ENCODE measurements around the gene COLEC12. TPM values are rescaled to one million over a fixed set of nuclear protein-coding genes. Genes with fewer than 3 reads are reported as not detected.
"Not testable (repeated sequence)": the region's sequence is repeated elsewhere in the genome, so short reads cannot be mapped to it uniquely, and the experiment has no call there.

The COLEC12 gene
- total RNA-seq, 1 experiment from 2014 or later = not detected

DNA sequence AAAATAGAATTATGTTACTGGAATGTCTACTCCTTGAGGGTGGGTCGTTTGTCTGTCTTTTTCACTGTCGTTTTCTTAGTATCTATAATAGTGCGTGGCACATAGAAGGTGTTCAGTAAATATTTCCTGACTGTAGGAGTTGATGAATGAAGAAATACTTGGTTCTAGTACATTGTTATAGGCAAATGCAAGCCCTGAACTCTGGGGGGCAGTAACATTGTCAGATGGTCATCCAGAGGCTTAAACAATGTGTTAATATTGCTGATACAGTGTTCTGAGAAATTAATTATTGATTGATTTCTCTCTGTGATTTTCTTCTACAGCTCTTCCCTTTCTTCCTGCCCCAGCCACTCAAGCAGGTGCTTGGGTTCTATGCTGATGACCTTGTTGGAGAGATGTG is 208.2 kb downstream of the COLEC12 start:
- Histone ChIP-seq H3K79me2 (ENCODE audit: low read depth) (no peaks in the 10 kb centered on the region), H3K4me2 (no peak overlapping the region), H4K20me1 (ENCODE audit: insufficient read depth) (no peaks in the 10 kb centered on the region), H3K9me2 (ENCODE audit: insufficient read depth) (no peaks in the 10 kb centered on the region), H3F3A (ENCODE audit: insufficient read depth, low read depth) (no peaks in the 10 kb centered on the region), H3K4me3 (no peak overlapping the region), H3K27ac (no peak overlapping the region), H3K9me3 (ENCODE audit: insufficient read depth, low read depth) (0 out of 2 replicates have a peak, but pooled peaks cover 3% of the 10 kb centered on the region), H2AFZ (no peak overlapping the region), H3K4me1 (replicated peaks; ENCODE audit: insufficient read depth) (no peaks in the 10 kb centered on the region), H3K36me3 (ENCODE audit: low read depth) (no peaks in the 10 kb centered on the region), H3K27me3 (ENCODE audit: insufficient read depth, low read depth) (peaks cover 92% of the 10 kb centered on the region)
- POLR2A ChIA-PET (ENCODE audit: unreplicated experiment) = no interaction called here
- no peak for TF ChIP-seq EZH2 (IDR thresholded peaks at IDR 0.05; ENCODE audit: low read depth)
- TF ChIP-seq, protein P1, sequence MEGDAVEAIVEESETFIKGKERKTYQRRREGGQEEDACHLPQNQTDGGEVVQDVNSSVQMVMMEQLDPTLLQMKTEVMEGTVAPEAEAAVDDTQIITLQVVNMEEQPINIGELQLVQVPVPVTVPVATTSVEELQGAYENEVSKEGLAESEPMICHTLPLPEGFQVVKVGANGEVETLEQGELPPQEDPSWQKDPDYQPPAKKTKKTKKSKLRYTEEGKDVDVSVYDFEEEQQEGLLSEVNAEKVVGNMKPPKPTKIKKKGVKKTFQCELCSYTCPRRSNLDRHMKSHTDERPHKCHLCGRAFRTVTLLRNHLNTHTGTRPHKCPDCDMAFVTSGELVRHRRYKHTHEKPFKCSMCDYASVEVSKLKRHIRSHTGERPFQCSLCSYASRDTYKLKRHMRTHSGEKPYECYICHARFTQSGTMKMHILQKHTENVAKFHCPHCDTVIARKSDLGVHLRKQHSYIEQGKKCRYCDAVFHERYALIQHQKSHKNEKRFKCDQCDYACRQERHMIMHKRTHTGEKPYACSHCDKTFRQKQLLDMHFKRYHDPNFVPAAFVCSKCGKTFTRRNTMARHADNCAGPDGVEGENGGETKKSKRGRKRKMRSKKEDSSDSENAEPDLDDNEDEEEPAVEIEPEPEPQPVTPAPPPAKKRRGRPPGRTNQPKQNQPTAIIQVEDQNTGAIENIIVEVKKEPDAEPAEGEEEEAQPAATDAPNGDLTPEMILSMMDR (conservative IDR thresholded peaks at IDR 0.05) = no peak; the same call in 1 of the 2 replicates
- CTCF ChIA-PET = no interaction called here
- no peak for DNase-seq
- intact Hi-C loops (cut with micrococcal nuclease; ENCODE audit: unreplicated experiment) = no loop called here
- BruUV-seq (replicated peaks) = no TSS peak

- POLR2A ChIA-PET (ENCODE audit: unreplicated experiment); H3K36me3 ChIP-seq (ENCODE audit: low read depth); H3K4me2 ChIP-seq; H3K27ac ChIP-seq; DNase-seq; H3F3A ChIP-seq (ENCODE audit: insufficient read depth, low read depth); H3K9me2 ChIP-seq (ENCODE audit: insufficient read depth); H3K4me1 ChIP-seq (replicated peaks; ENCODE audit: insufficient read depth); H3K9me3 ChIP-seq (ENCODE audit: insufficient read depth, low read depth); H3K79me2 ChIP-seq (ENCODE audit: low read depth); CTCF ChIA-PET; H3K4me3 ChIP-seq; H2AFZ ChIP-seq; H4K20me1 ChIP-seq (ENCODE audit: insufficient read depth); BruUV-seq (replicated peaks): not testable (repeated sequence)
- intact Hi-C loops (cut with micrococcal nuclease; ENCODE audit: unreplicated experiment) = loop anchor here (5.0 kb wide), 1 partner anchor 327 kb away; no protein-coding TSS in a partner anchor
- peaks cover 81% of the 10 kb centered on the region for H3K27me3 ChIP-seq (ENCODE audit: insufficient read depth, low read depth)
Measured at GRCh38 chr18:289970-290369, 210.5 kb downstream of the COLEC12 start.

DNA sequence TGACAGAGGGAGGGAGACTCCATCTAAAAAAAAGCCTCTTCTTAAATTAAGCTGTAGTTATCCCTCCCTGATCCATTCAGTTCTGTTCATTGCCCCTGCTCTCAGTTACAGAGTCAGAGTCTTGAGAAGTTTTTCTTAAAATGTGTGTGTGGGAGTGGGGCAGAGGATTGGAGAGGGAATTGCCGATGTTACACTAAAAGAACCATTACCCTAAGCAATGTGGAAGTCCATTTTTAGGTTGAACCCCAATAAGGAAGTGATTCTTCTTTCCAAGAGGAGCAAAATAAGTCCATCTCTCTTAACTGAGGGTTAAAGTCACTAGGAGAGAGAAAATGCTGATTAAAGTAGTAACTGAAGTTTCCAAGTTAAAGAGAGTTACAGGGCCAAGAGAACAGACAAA is 211.5 kb downstream of the COLEC12 start:
- Histone ChIP-seq H3F3A (ENCODE audit: insufficient read depth, low read depth) (no peaks in the 10 kb centered on the region), H4K20me1 (ENCODE audit: insufficient read depth) (no peaks in the 10 kb centered on the region), H3K9me3 (ENCODE audit: insufficient read depth, low read depth) (0 out of 2 replicates have a peak, but pooled peaks cover 3% of the 10 kb centered on the region), H3K27ac (no peak overlapping the region), H3K4me1 (replicated peaks; ENCODE audit: insufficient read depth) (no peaks in the 10 kb centered on the region), H3K9me2 (ENCODE audit: insufficient read depth) (no peaks in the 10 kb centered on the region), H3K4me3 (no peak overlapping the region), H3K4me2 (no peak overlapping the region), H3K27me3 (ENCODE audit: insufficient read depth, low read depth) (peaks cover 80% of the 10 kb centered on the region), H3K36me3 (ENCODE audit: low read depth) (no peaks in the 10 kb centered on the region), H2AFZ (no peak overlapping the region), H3K79me2 (ENCODE audit: low read depth) (no peaks in the 10 kb centered on the region)
- intact Hi-C loops (cut with micrococcal nuclease; ENCODE audit: unreplicated experiment) = loop anchor here (5.0 kb wide), 1 partner anchor 328 kb away; no protein-coding TSS in a partner anchor
- no peak for DNase-seq
- ChIA-PET CTCF (no interaction called here), POLR2A (ENCODE audit: unreplicated experiment) (no interaction called here)
- no TSS peak for BruUV-seq (replicated peaks)
- TF ChIP-seq, protein P1 (conservative IDR thresholded peaks at IDR 0.05) = no peak
- no peak for TF ChIP-seq EZH2 (IDR thresholded peaks at IDR 0.05; ENCODE audit: low read depth)
